Activated T-helper 1 cell treated with Interleukin-2 at 50 U/mL for 16 hours (primary cell): ENCODE results near the gene EFCAB5.
"Not testable (repeated sequence)": the region's sequence is repeated elsewhere in the genome, so short reads cannot be mapped to it uniquely, and the experiment has no call there.

Experiments
- DNase-seq: peaks from one replicate; pipeline ENCODE4 v3.0.0-alpha.2; 2020; ENCODE audit warnings: low read depth

EFCAB5 gene

GRCh38 chr17:30005709-30006320 lies 64.4 kb downstream of the EFCAB5 start:
- no peak for DNase-seq

GRCh38 chr17:30011934-30012333 lies 70.5 kb downstream of the EFCAB5 start:
- not testable (repeated sequence) for DNase-seq

GRCh38 chr17:30021708-30022317 lies 80.4 kb downstream of the EFCAB5 start:
- no peak for DNase-seq

GRCh38 chr17:30025325-30025724 lies 83.9 kb downstream of the EFCAB5 start:
- not testable (repeated sequence) for DNase-seq

GRCh38 chr17:30027676-30028075 lies 86.2 kb downstream of the EFCAB5 start:
- no peak for DNase-seq

- DNase-seq = no peak
Observed at GRCh38 chr17:30031214-30031869, 89.9 kb downstream of the EFCAB5 start.

- DNase-seq = no peak
Observed at GRCh38 chr17:30035369-30035768, 93.9 kb downstream of the EFCAB5 start.

- not testable (repeated sequence) for DNase-seq
Observed at GRCh38 chr17:30040719-30041518, 99.5 kb downstream of the EFCAB5 start.

- DNase-seq = no peak
Observed at GRCh38 chr17:30041551-30041950, 100.1 kb downstream of the EFCAB5 start.

GRCh38 chr17:30062372-30062771 lies 120.9 kb downstream of the EFCAB5 start:
- DNase-seq = no peak

- no peak for DNase-seq
Observed at GRCh38 chr17:30064738-30065137, 123.3 kb downstream of the EFCAB5 start.

- no peak for DNase-seq
Observed at GRCh38 chr17:30068465-30068864, 127.0 kb downstream of the EFCAB5 start.

- no peak for DNase-seq
Observed at GRCh38 chr17:30074254-30074653, 132.8 kb downstream of the EFCAB5 start.

- DNase-seq = no peak
Observed at GRCh38 chr17:30074730-30075129, 133.3 kb downstream of the EFCAB5 start.

GRCh38 chr17:30082773-30083172 lies 141.3 kb downstream of the EFCAB5 start:
- no peak for DNase-seq

- no peak for DNase-seq
Observed at GRCh38 chr17:30084788-30085187, 143.4 kb downstream of the EFCAB5 start.

GRCh38 chr17:30086896-30087295 lies 145.5 kb downstream of the EFCAB5 start:
- no peak for DNase-seq

GRCh38 chr17:30087431-30087830 lies 146.0 kb downstream of the EFCAB5 start:
- not testable (repeated sequence) for DNase-seq

- DNase-seq = no peak
Observed at GRCh38 chr17:30091121-30091670, 149.8 kb downstream of the EFCAB5 start.

GRCh38 chr17:30091771-30092170 lies 150.3 kb downstream of the EFCAB5 start:
- DNase-seq = no peak

- no peak for DNase-seq
Observed at GRCh38 chr17:30092886-30093285, 151.5 kb downstream of the EFCAB5 start.

- DNase-seq = peak; percentile 6
Observed at GRCh38 chr17:30093463-30094147, 152.2 kb downstream of the EFCAB5 start.
